GM18868 (cell line): ENCODE measurements around the gene AHNAK2.

Source experiments
- ATAC-seq: cut with Tn5 transposase; IDR thresholded peaks from one replicate; pipeline ENCODE4 v1.9.1; 2021; ENCODE audit warnings: mild to moderate bottlenecking, moderate library complexity; ENCODE audit not compliant: unreplicated experiment

The AHNAK2 gene

GRCh38 chr14:104973385-104974145, 4.6 kb downstream of the AHNAK2 start:
- ATAC-seq: no peak

GRCh38 chr14:104973135-104973384, 5.1 kb downstream of the AHNAK2 start:
- ATAC-seq: no peak

- ATAC-seq: no peak
Measured at GRCh38 chr14:104972301-104973134, 5.7 kb downstream of the AHNAK2 start.

GRCh38 chr14:104971447-104972240, 6.5 kb downstream of the AHNAK2 start:
- ATAC-seq: no peak

GRCh38 chr14:104970231-104971068, 7.7 kb downstream of the AHNAK2 start:
- no peak for ATAC-seq

- no peak for ATAC-seq
Measured at GRCh38 chr14:104969741-104970230, 8.4 kb downstream of the AHNAK2 start.

- no peak for ATAC-seq
Measured at GRCh38 chr14:104968541-104969401, 9.4 kb downstream of the AHNAK2 start.

- no peak for ATAC-seq
Measured at GRCh38 chr14:104968153-104968527, 10.0 kb downstream of the AHNAK2 start.

- no peak for ATAC-seq
Measured at GRCh38 chr14:104967386-104968152, 10.6 kb downstream of the AHNAK2 start.

GRCh38 chr14:104966981-104967385, 11.2 kb downstream of the AHNAK2 start:
- no peak for ATAC-seq

- no peak for ATAC-seq
Measured at GRCh38 chr14:104966261-104966865, 11.8 kb downstream of the AHNAK2 start.

GRCh38 chr14:104965561-104966231, 12.5 kb downstream of the AHNAK2 start:
- ATAC-seq: no peak

GRCh38 chr14:104964546-104964945, 13.6 kb downstream of the AHNAK2 start:
- no peak for ATAC-seq

- no peak for ATAC-seq
Measured at GRCh38 chr14:104957146-104958113, 20.7 kb downstream of the AHNAK2 start.

GRCh38 chr14:104956290-104956890, 21.8 kb downstream of the AHNAK2 start:
- no peak for ATAC-seq

GRCh38 chr14:104955396-104955770, 22.8 kb downstream of the AHNAK2 start:
- no peak for ATAC-seq
